ENCODE measurements around the gene GRIP2. TPM values are rescaled to one million over a fixed set of nuclear protein-coding genes. Genes with fewer than 3 reads are reported as not detected.

The GRIP2 gene
- total and polyA plus RNA-seq, 2 donors (not counting 3 experiments of a cell fraction or from before 2014, with no cell fraction given), result not detected

- BruUV-seq (replicated peaks), result no TSS peak
- intact Hi-C loops (cut with micrococcal nuclease) (loop anchor here (1.0 kb wide), 1 partner anchor 9 kb away; no protein-coding TSS in a partner anchor), dilution Hi-C loops (cut with MboI; ENCODE audit: extremely low pct_ligation_motif_present, low sequenced_read_pairs) (no loop called here)
- TF ChIP-seq JUN (IDR thresholded peaks at IDR 0.05; ENCODE audit: borderline replicate concordance, insufficient read depth, insufficient read length, low read depth), result no peak
- TF ChIP-seq FOS (IDR thresholded peaks at IDR 0.05; ENCODE audit: borderline replicate concordance, insufficient read depth, low read length), result no peak
- TF ChIP-seq GATA2 (IDR thresholded peaks at IDR 0.05; ENCODE audit: insufficient read depth, insufficient read length, low read depth, low read length), result no peak
- no peak for TF ChIP-seq POLR2AphosphoS5 (IDR thresholded peaks at IDR 0.05; ENCODE audit: insufficient read depth, low read depth, low read length)
- Histone ChIP-seq H3K79me2 (ENCODE audit: control insufficient read depth, insufficient read depth, low read length) (no peaks in the 10 kb centered on the region), H3K36me3 (ENCODE audit: control insufficient read depth in 2 of 2, extremely low read depth in 1 of 2, insufficient read depth in 2 of 2, low read length in 2 of 2) (peaks cover 0 to 2% of the 10 kb centered on the region in 2 experiments), H3K4me3 (replicated peaks in 1 of 3; ENCODE audit: insufficient read depth in 1 of 3, low read depth in 1 of 3, low read length in 3 of 3) (no peak overlapping the region), H3K4me1 (ENCODE audit: control insufficient read depth, extremely low read depth, insufficient read depth, low read length) (peaks cover 18% of the 10 kb centered on the region), H3K27ac (ENCODE audit: insufficient read depth, low read depth, low read length) (peak overlapping the region; percentile 35), H4K20me1 (replicated peaks; ENCODE audit: control insufficient read depth, extremely low read depth, insufficient read depth, low read length) (no peaks in the 10 kb centered on the region), H2AFZ (ENCODE audit: low read depth, low read length) (no peak overlapping the region), H3K9ac (replicated peaks; ENCODE audit: extremely low read depth, insufficient read depth, low read length) (no peak overlapping the region), H3K9me1 (replicated peaks; ENCODE audit: control insufficient read depth, extremely low read depth, insufficient read depth, low read length) (no peaks in the 10 kb centered on the region), H3K27me3 (ENCODE audit: control insufficient read depth in 2 of 2, insufficient read depth in 2 of 2, low read length in 2 of 2) (no peaks in the 10 kb centered on the region), H3K9me3 (replicated peaks; ENCODE audit: control insufficient read depth, insufficient read depth, low read length) (no peaks in the 10 kb centered on the region), H3K4me2 (ENCODE audit: insufficient read depth, low read length) (no peak overlapping the region)
- FAIRE-seq (peak; percentile 64), DNase-seq (ENCODE audit: low read depth, low spot score) (peak; percentile 55)
- ChIA-PET CTCF (interaction anchor here (1.3 to 1.7 kb wide), 2 partner anchors 71 to 270 kb away, joined by 4 to 12 read pairs; partner anchors contain the start of gene SLC6A6), POLR2A (no interaction called here)
Measured at GRCh38 chr3:14473411-14473891, 66.7 kb downstream of the GRIP2 start.

- CTCF ChIA-PET, result interaction anchor here (1.3 to 1.7 kb wide), 2 partner anchors 70 to 269 kb away, joined by 4 to 12 read pairs; partner anchors contain the start of gene SLC6A6
- intact Hi-C loops (cut with micrococcal nuclease), result loop anchor here (1.0 kb wide), 1 partner anchor 10 kb away; no protein-coding TSS in a partner anchor
Measured at GRCh38 chr3:14472471-14473351, 67.4 kb downstream of the GRIP2 start.

More at GRCh38 chr3:14472471-14473351, 67.4 kb downstream of the GRIP2 start:
- Histone ChIP-seq H3K9me1 (replicated peaks; ENCODE audit: control insufficient read depth, extremely low read depth, insufficient read depth, low read length) (no peaks in the 10 kb centered on the region), H4K20me1 (replicated peaks; ENCODE audit: control insufficient read depth, extremely low read depth, insufficient read depth, low read length) (no peaks in the 10 kb centered on the region), H3K27me3 (ENCODE audit: control insufficient read depth in 2 of 2, insufficient read depth in 2 of 2, low read length in 2 of 2) (no peaks in the 10 kb centered on the region), H3K9ac (replicated peaks; ENCODE audit: extremely low read depth, insufficient read depth, low read length) (no peak overlapping the region), H3K9me3 (replicated peaks; ENCODE audit: control insufficient read depth, insufficient read depth, low read length) (no peaks in the 10 kb centered on the region), H3K4me2 (ENCODE audit: insufficient read depth, low read length) (peak overlapping the region; percentile 13), H3K27ac (ENCODE audit: insufficient read depth, low read depth, low read length) (peak overlapping the region; percentile 53), H2AFZ (ENCODE audit: low read depth, low read length) (no peak overlapping the region), H3K4me3 (replicated peaks in 1 of 3; ENCODE audit: insufficient read depth in 1 of 3, low read depth in 1 of 3, low read length in 3 of 3) (no peak overlapping the region), H3K4me1 (ENCODE audit: control insufficient read depth, extremely low read depth, insufficient read depth, low read length) (peaks cover 18% of the 10 kb centered on the region), H3K79me2 (ENCODE audit: control insufficient read depth, insufficient read depth, low read length) (no peaks in the 10 kb centered on the region), H3K36me3 (ENCODE audit: control insufficient read depth in 2 of 2, extremely low read depth in 1 of 2, insufficient read depth in 2 of 2, low read length in 2 of 2) (peaks cover 0 to 2% of the 10 kb centered on the region in 2 experiments)
- BruUV-seq (replicated peaks), result no TSS peak
- POLR2A ChIA-PET, result no interaction called here
- TF ChIP-seq JUN (IDR thresholded peaks at IDR 0.05; ENCODE audit: borderline replicate concordance, insufficient read depth, insufficient read length, low read depth), result peak; percentile 67
- no peak for TF ChIP-seq POLR2A (IDR thresholded peaks at IDR 0.05; ENCODE audit: low read depth, low read length)
- no peak for TF ChIP-seq POLR2AphosphoS5 (IDR thresholded peaks at IDR 0.05; ENCODE audit: insufficient read depth, low read depth, low read length)
- TF ChIP-seq GATA2 (IDR thresholded peaks at IDR 0.05; ENCODE audit: insufficient read depth, insufficient read length, low read depth, low read length), result no peak
- peak; percentile 81 for TF ChIP-seq FOS (IDR thresholded peaks at IDR 0.05; ENCODE audit: borderline replicate concordance, insufficient read depth, low read length)
- dilution Hi-C loops (cut with MboI; ENCODE audit: extremely low pct_ligation_motif_present, low sequenced_read_pairs), result no loop called here
- DNase-seq (ENCODE audit: low read depth, low spot score) (peak; percentile 79), FAIRE-seq (peak; percentile 99)

Data from endothelial cell of umbilical vein (primary cell).